Measurements from ENCODE around the gene APBA1. TPM values are rescaled to one million over a fixed set of nuclear protein-coding genes. Genes with fewer than 3 reads are reported as not detected.

Gene APBA1
- total RNA-seq, 2 experiments from 2014 or later: 0.26 to 0.51 TPM

- CTCF ChIA-PET: no interaction called here
- no peaks in the 10 kb centered on the region for H3K4me1 Mint-ChIP-seq (ENCODE audit: low read depth)
- no peak for DNase-seq
- H3K27ac Mint-ChIP-seq: no peak overlapping the region
- POLR2A ChIA-PET: no interaction called here
- intact Hi-C loops (cut with micrococcal nuclease): no loop called here
- no peaks in the 10 kb centered on the region for H3K36me3 Mint-ChIP-seq
- no peak overlapping the region for H3K4me3 Mint-ChIP-seq
- H3K27me3 Mint-ChIP-seq: no peaks in the 10 kb centered on the region
- H3K9me3 Mint-ChIP-seq: no peaks in the 10 kb centered on the region
Measured at GRCh38 chr9:69621730-69622460, 50.3 kb downstream of the APBA1 start.

GRCh38 chr9:69620731-69621130 lies 51.4 kb downstream of the APBA1 start:
- Mint-ChIP-seq H3K9me3 (no peaks in the 10 kb centered on the region), H3K27me3 (peaks cover 2% of the 10 kb centered on the region), H3K4me3 (no peak overlapping the region), H3K4me1 (ENCODE audit: low read depth) (no peaks in the 10 kb centered on the region), H3K27ac (no peak overlapping the region), H3K36me3 (no peaks in the 10 kb centered on the region)
- intact Hi-C loops (cut with micrococcal nuclease): no loop called here
- DNase-seq: no peak
- ChIA-PET CTCF (no interaction called here), POLR2A (no interaction called here)

GRCh38 chr9:69619233-69619632 lies 52.9 kb downstream of the APBA1 start:
- H3K27ac Mint-ChIP-seq: no peak overlapping the region
- ChIA-PET POLR2A (no interaction called here), CTCF (no interaction called here)
- H3K27me3 Mint-ChIP-seq: peaks cover 2% of the 10 kb centered on the region
- H3K4me3 Mint-ChIP-seq: no peak overlapping the region
- no peaks in the 10 kb centered on the region for H3K36me3 Mint-ChIP-seq
- DNase-seq: no peak
- intact Hi-C loops (cut with micrococcal nuclease): no loop called here
- no peaks in the 10 kb centered on the region for H3K4me1 Mint-ChIP-seq (ENCODE audit: low read depth)
- no peaks in the 10 kb centered on the region for H3K9me3 Mint-ChIP-seq

- no peak overlapping the region for H3K27ac Mint-ChIP-seq
- CTCF ChIA-PET: no interaction called here
- H3K36me3 Mint-ChIP-seq: no peaks in the 10 kb centered on the region
Measured at GRCh38 chr9:69617006-69617405, 55.2 kb downstream of the APBA1 start.

GRCh38 chr9:69615880-69616279 lies 56.3 kb downstream of the APBA1 start:
- POLR2A ChIA-PET: no interaction called here
- Mint-ChIP-seq H3K36me3 (no peaks in the 10 kb centered on the region), H3K4me1 (ENCODE audit: low read depth) (no peaks in the 10 kb centered on the region), H3K27me3 (peaks cover 2% of the 10 kb centered on the region), H3K9me3 (no peaks in the 10 kb centered on the region), H3K27ac (no peak overlapping the region), H3K4me3 (no peak overlapping the region)
- DNase-seq: no peak
- CTCF ChIA-PET: interaction anchor here (1.0 kb wide), 1 partner anchor 194 kb away, joined by 3 read pairs; no protein-coding TSS in a partner anchor
- intact Hi-C loops (cut with micrococcal nuclease): no loop called here

More at GRCh38 chr9:69617006-69617405, 55.2 kb downstream of the APBA1 start:
- Mint-ChIP-seq H3K4me1 (ENCODE audit: low read depth) (no peaks in the 10 kb centered on the region), H3K9me3 (no peaks in the 10 kb centered on the region), H3K4me3 (no peak overlapping the region), H3K27me3 (peaks cover 2% of the 10 kb centered on the region)
- POLR2A ChIA-PET: no interaction called here
- intact Hi-C loops (cut with micrococcal nuclease): no loop called here
- no peak for DNase-seq

GRCh38 chr9:69611221-69611620 lies 61.0 kb downstream of the APBA1 start:
- no peaks in the 10 kb centered on the region for H3K4me1 Mint-ChIP-seq (ENCODE audit: low read depth)
- H3K9me3 Mint-ChIP-seq: no peaks in the 10 kb centered on the region
- H3K4me3 Mint-ChIP-seq: no peak overlapping the region
- no peak overlapping the region for H3K27ac Mint-ChIP-seq
- H3K36me3 Mint-ChIP-seq: no peaks in the 10 kb centered on the region
- ChIA-PET POLR2A (no interaction called here), CTCF (no interaction called here)
- no peaks in the 10 kb centered on the region for H3K27me3 Mint-ChIP-seq
- no peak for DNase-seq
- intact Hi-C loops (cut with micrococcal nuclease): no loop called here

GRCh38 chr9:69609156-69609555 lies 63.0 kb downstream of the APBA1 start:
- H3K4me1 Mint-ChIP-seq (ENCODE audit: low read depth): no peaks in the 10 kb centered on the region
- H3K27me3 Mint-ChIP-seq: no peaks in the 10 kb centered on the region
- H3K27ac Mint-ChIP-seq: no peak overlapping the region
- intact Hi-C loops (cut with micrococcal nuclease): no loop called here
- no peak overlapping the region for H3K4me3 Mint-ChIP-seq
- DNase-seq: no peak
- CTCF ChIA-PET: no interaction called here
- no peaks in the 10 kb centered on the region for H3K9me3 Mint-ChIP-seq
- POLR2A ChIA-PET: no interaction called here
- H3K36me3 Mint-ChIP-seq: no peaks in the 10 kb centered on the region

GRCh38 chr9:69606089-69606488 lies 66.1 kb downstream of the APBA1 start:
- Mint-ChIP-seq H3K36me3 (no peaks in the 10 kb centered on the region), H3K4me3 (no peak overlapping the region), H3K4me1 (ENCODE audit: low read depth) (no peaks in the 10 kb centered on the region), H3K27me3 (no peaks in the 10 kb centered on the region), H3K9me3 (no peaks in the 10 kb centered on the region), H3K27ac (no peak overlapping the region)
- ChIA-PET CTCF (no interaction called here), POLR2A (no interaction called here)
- DNase-seq: no peak
- intact Hi-C loops (cut with micrococcal nuclease): no loop called here

GRCh38 chr9:69605406-69605805 lies 66.8 kb downstream of the APBA1 start:
- Mint-ChIP-seq H3K27me3 (no peaks in the 10 kb centered on the region), H3K4me3 (no peak overlapping the region), H3K4me1 (ENCODE audit: low read depth) (no peaks in the 10 kb centered on the region), H3K36me3 (no peaks in the 10 kb centered on the region), H3K9me3 (no peaks in the 10 kb centered on the region), H3K27ac (no peak overlapping the region)
- intact Hi-C loops (cut with micrococcal nuclease): no loop called here
- ChIA-PET CTCF (no interaction called here), POLR2A (no interaction called here)
- no peak for DNase-seq

- ChIA-PET CTCF (no interaction called here), POLR2A (no interaction called here)
- intact Hi-C loops (cut with micrococcal nuclease): no loop called here
- H3K27me3 Mint-ChIP-seq: no peaks in the 10 kb centered on the region
- no peak overlapping the region for H3K27ac Mint-ChIP-seq
- no peak overlapping the region for H3K4me3 Mint-ChIP-seq
- no peaks in the 10 kb centered on the region for H3K4me1 Mint-ChIP-seq (ENCODE audit: low read depth)
- no peaks in the 10 kb centered on the region for H3K36me3 Mint-ChIP-seq
- no peak for DNase-seq
- H3K9me3 Mint-ChIP-seq: no peaks in the 10 kb centered on the region
Measured at GRCh38 chr9:69604568-69605219, 67.5 kb downstream of the APBA1 start.

GRCh38 chr9:69603656-69604055 lies 68.5 kb downstream of the APBA1 start:
- Mint-ChIP-seq H3K4me1 (ENCODE audit: low read depth) (no peaks in the 10 kb centered on the region), H3K9me3 (no peaks in the 10 kb centered on the region), H3K27me3 (no peaks in the 10 kb centered on the region), H3K4me3 (no peak overlapping the region), H3K27ac (no peak overlapping the region), H3K36me3 (no peaks in the 10 kb centered on the region)
- intact Hi-C loops (cut with micrococcal nuclease): no loop called here
- POLR2A ChIA-PET: no interaction called here
- CTCF ChIA-PET: no interaction called here
- DNase-seq: no peak

GRCh38 chr9:69602773-69603172 lies 69.4 kb downstream of the APBA1 start:
- H3K27ac Mint-ChIP-seq: no peak overlapping the region
- CTCF ChIA-PET: no interaction called here

GRCh38 chr9:69601698-69602097 lies 70.5 kb downstream of the APBA1 start:
- intact Hi-C loops (cut with micrococcal nuclease): no loop called here
- CTCF ChIA-PET: no interaction called here
- Mint-ChIP-seq H3K27me3 (no peaks in the 10 kb centered on the region), H3K36me3 (no peaks in the 10 kb centered on the region), H3K4me1 (ENCODE audit: low read depth) (no peaks in the 10 kb centered on the region), H3K9me3 (no peaks in the 10 kb centered on the region), H3K27ac (no peak overlapping the region), H3K4me3 (no peak overlapping the region)
- POLR2A ChIA-PET: no interaction called here
- DNase-seq: no peak

More at GRCh38 chr9:69602773-69603172, 69.4 kb downstream of the APBA1 start:
- Mint-ChIP-seq H3K36me3 (no peaks in the 10 kb centered on the region), H3K4me1 (ENCODE audit: low read depth) (no peaks in the 10 kb centered on the region), H3K4me3 (no peak overlapping the region), H3K27me3 (no peaks in the 10 kb centered on the region), H3K9me3 (no peaks in the 10 kb centered on the region)
- DNase-seq: no peak
- intact Hi-C loops (cut with micrococcal nuclease): no loop called here
- POLR2A ChIA-PET: no interaction called here
